ENCODE measurements around the gene CCR4.
"Not testable (repeated sequence)": the region's sequence is repeated elsewhere in the genome, so short reads cannot be mapped to it uniquely, and the experiment has no call there.

The CCR4 gene

GRCh38 chr3:32951410-32951811, at the start of gene CCR4:
CCR4 (plus strand) TSS chr3:32951644; CDS start chr3:32953423, 1,779 bp downstream.
- DNase-seq: no peak

DNA sequence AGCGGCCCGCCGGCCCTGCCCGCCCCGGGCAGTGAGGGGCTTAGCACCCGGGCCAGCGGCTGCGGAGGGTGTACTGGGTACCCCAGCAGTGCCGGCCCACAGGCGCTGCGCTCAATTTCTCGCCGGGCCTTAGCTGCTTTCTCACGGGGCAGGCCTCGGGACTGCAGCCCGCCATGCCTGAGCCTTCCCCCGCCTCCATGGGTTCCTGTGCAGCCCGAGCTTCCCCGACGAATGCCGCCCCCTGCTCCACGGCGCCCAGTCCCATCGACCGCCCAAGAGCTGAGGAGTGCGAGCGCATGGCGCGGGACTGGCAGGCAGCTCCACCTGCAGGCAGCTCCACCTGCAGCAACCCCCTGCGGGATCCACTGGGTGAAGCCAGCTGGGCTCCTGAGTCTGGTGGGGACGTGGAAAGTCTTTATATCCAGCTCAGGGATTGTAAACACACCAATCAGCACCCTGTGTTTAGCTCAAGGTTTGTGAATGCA, 48.5 kb upstream of the CCR4 start:
- DNase-seq: peak; percentile 31

GRCh38 chr3:32903953-32904352, 47.5 kb upstream of the CCR4 start:
- no peak for DNase-seq

- no peak for DNase-seq
Measured at GRCh38 chr3:32909999-32910398, 41.4 kb upstream of the CCR4 start.

DNA sequence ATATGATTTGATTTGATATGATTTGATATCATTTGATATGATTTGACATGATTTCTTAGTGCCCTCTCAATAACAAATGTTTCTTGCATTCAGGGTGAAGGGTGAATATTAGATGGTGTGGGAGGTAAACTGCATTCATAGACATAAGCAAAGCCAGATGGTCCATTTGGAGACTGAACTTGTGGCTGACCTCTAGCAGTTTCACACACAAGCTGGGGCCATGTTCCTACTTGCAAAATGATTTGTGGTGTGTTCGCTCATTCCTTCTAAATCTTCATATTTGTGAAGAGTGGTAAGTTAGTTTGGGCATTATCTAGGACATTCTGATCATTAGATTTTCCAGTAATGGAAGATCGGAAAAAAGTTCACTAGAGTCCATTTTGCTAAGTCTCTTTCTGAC, 40.5 kb upstream of the CCR4 start:
- DNase-seq: no peak

- no peak for DNase-seq
Measured at GRCh38 chr3:32912046-32912445, 39.4 kb upstream of the CCR4 start.

GRCh38 chr3:32913790-32914446, 37.5 kb upstream of the CCR4 start:
- peak; percentile 39 for DNase-seq

DNA sequence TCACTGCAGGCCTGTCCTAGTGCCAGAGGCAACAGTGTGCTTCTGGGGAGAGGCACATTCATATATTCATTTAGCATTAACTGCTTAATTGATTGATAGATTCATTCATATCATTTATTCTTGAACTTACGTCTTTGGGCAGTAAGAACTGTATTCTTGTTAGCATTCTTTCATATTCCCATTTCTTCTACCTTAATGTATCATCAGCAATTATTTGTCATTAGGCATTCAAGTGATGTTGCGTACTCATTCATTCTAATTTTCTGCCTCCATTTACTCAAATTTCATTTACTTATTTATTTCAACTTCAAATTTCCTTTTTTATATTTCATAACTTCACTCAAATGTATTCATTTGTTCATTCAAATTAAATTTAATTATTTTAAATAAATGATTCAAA, 31.5 kb upstream of the CCR4 start:
- no peak for DNase-seq

DNA sequence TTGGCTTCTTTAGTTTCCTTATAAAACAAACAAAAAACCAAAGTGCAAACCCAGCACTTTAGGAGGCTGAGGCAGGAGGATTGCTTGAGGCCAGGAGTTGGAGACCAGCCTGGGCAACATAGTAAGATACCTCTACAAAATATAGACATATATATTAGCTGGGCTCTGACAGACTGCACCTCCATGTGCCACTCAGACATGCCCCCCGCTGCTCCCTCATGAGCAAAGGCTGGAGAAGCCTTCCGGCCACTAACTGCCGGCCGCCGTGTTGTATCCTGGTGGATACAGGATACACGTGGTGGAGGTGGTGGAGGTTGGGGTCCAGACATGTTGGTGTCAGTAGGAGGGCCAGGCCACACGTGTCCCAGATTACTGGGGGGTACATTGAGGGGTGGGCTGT, 29.4 kb upstream of the CCR4 start:
- no peak for DNase-seq

- DNase-seq: no peak
Measured at GRCh38 chr3:32930161-32930560, 21.3 kb upstream of the CCR4 start.

DNA sequence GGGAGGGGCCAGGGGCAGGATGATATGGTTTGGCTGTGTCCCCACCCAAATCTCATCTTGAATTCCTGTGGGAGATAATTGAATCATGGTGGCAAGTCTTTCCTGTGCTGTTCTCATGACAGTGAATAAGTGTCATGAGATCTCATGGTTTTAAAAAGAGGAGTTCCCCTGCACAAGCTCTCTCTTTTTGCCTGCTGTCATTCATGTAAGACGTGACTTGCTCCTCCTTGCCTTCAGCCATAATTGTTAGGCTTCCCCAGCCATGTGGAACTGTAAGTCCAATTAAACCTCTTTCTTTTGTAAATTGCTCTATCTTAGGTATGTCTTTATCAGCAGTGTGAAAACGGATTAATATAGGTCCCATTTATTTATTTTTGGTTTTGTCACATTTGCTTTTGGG, 20.2 kb upstream of the CCR4 start:
- DNase-seq: not testable (repeated sequence)

DNA sequence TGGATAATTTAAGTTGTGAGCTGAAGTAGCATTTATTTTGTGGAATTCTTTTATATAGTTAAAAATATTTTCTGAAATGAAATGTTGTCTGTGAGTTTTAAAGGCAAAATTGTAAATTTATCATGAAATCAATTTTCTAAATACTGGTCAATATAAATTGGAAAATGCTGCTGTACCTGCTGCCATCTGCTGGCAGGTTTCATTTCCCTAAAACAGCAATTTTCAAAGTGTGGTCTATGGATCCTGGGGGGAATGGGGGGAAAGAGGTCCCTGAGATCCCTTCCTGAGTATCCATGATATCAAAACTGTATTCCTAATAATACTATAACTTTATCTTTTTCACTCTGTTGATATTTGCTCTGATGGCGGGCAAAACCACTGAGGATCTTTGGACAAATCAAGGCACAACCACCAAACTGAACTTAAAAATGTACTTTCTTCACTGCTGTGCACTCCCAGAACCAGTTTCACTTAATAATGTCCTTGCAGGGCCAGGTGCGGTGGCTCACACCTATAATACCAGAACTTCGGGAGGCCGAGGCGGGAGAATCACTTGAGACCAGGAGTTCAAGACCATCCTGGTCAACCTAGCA, 17.2 kb upstream of the CCR4 start:
- no peak for DNase-seq

DNA sequence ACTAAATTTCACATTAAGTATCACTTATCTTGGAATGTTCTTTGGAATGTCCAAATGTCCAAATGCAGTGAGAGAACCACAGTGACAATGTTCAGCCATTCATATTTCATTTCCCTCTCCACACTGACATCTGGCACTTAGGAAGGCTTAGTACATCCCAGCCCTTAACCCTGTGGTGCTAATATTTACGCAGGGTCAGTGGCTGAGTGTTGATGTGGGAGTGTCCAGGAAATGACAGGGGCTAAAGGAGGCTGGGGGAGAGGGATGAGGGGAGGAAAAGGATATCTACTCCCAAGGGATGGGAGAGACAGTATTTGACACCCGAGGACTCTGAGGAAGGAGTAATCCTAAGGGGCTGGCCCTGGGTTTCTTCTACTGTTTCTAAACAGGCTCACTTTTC, 14.1 kb upstream of the CCR4 start:
- DNase-seq: no peak

- not testable (repeated sequence) for DNase-seq
Measured at GRCh38 chr3:32939531-32940284, 11.7 kb upstream of the CCR4 start.

GRCh38 chr3:32940726-32941125, 10.7 kb upstream of the CCR4 start:
- no peak for DNase-seq

- DNase-seq: no peak
Measured at GRCh38 chr3:32945136-32945535, 6.3 kb upstream of the CCR4 start.

DNA sequence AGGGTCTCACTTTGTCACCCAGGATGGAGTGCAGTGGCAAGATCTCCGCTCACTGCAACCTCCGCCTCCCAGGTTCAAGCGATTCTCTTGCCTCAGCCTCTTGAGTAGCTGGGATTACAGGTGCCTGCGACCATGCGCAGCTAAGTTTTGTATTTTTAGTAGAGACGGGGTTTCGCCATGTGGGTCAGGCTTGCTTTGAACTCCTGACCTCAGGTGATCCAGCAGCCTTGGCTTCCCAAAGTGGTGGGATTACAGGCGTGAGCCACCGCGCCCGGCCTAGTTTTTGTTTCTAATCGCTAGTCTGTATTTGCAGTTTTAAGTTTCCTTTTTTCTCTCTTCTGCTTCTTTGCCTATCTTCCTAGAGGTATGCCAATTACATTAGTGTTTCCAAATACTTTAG, 5.8 kb upstream of the CCR4 start:
- DNase-seq: not testable (repeated sequence)

- DNase-seq: no peak
Measured at GRCh38 chr3:32946973-32947788, 4.3 kb upstream of the CCR4 start.

DNA sequence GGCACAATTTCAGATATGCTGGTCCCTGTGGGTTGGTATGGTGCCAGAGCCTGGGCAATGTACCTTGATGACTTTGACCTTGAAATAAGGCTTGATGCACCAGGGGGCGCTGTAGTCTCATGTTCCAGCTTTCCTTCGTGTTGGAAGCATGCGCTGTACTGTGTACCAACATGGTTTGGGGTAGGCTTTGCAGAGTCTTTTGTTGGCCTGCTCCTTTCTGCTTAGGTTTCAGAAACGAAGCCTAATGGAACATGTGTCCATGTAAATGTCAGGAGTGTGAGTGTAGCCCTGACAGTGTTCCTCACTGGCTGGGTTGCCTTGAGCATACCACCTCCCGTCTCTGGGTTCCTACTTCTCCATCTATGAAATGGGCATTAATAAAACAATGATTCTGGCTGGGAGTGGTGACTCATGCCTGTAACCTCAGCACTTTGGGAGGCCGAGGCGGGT, 3.6 kb upstream of the CCR4 start:
- peak; percentile 69 for DNase-seq

GRCh38 chr3:32948625-32949445, 2.6 kb upstream of the CCR4 start:
- no peak for DNase-seq

DNA sequence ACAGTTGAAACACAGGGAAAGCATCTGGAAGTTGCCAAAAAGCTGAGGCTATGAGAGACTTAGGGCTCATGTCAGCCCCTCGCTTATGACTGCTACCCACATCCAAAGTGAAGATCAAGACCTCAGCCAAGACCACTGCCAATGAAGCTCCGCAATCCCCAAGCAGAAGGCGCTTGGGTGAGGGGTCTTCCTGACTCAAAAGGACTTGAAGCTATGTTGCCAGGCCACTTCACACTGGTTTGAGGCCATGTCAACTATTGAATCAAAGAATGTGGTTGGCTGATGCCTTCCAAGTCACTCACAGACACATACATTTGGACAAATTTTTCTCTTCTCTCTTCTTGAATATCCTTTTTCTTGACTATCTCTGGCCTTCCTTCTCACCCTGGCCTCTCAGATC, 928 bp upstream of the CCR4 start:
- DNase-seq: no peak
